ENCODE results near the gene RAB1B. TPM values are rescaled to one million over a fixed set of nuclear protein-coding genes. Genes with fewer than 3 reads are reported as not detected.

Gene RAB1B
- total and polyA plus RNA-seq, 4 donors = 40.4 to 83.0 (median 51.3) TPM

- WGBS = 57% methylated on average over 38 of the region's 38 CpGs
- peaks cover 7 to 20% (median 12%) of the 10 kb centered on the region in 4 donors for H3K4me1 ChIP-seq (ENCODE audit: control insufficient read depth in 4 of 4, insufficient read depth in 4 of 4, low read length in 3 of 4)
- H3K36me3 ChIP-seq (ENCODE audit: control insufficient read depth in 4 of 4, insufficient read depth in 3 of 4, low read depth in 1 of 4, low read length in 3 of 4) = no peaks in the 10 kb centered on the region
- H3K9me3 ChIP-seq (ENCODE audit: control insufficient read depth in 4 of 4, low read length in 3 of 4) = no peaks in the 10 kb centered on the region
- TF ChIP-seq HNF4A (conservative IDR thresholded peaks at IDR 0.05) (no peak), TAF1 (conservative IDR thresholded peaks at IDR 0.05) (no peak), EGR1 (IDR thresholded peaks at IDR 0.05; ENCODE audit: low read depth in 2 of 2) (no peak), NR2F2 (IDR thresholded peaks at IDR 0.05) (no peak), RAD21 (IDR thresholded peaks at IDR 0.05) (no peak), SP1 (IDR thresholded peaks at IDR 0.05) (no peak), YY1 (IDR thresholded peaks at IDR 0.05) (no peak), REST (IDR thresholded peaks at IDR 0.05) (no peak), MAX (IDR thresholded peaks at IDR 0.05) (no peak), FOXA1 (IDR thresholded peaks at IDR 0.05) (no peak), CTCF (IDR thresholded peaks at IDR 0.05; ENCODE audit: low read depth, low read length, missing input control) (no peak), ZBTB33 (IDR thresholded peaks at IDR 0.05) (no peak), FOXA2 (IDR thresholded peaks at IDR 0.05) (no peak), RXRA (IDR thresholded peaks at IDR 0.05) (no peak), JUND (IDR thresholded peaks at IDR 0.05) (no peak), ATF3 (IDR thresholded peaks at IDR 0.05) (no peak), HNF4G (IDR thresholded peaks at IDR 0.05) (no peak)
- peak; percentile 49 for DNase-seq (ENCODE audit: low spot score)
- no peak overlapping the region for H3K4me3 ChIP-seq (ENCODE audit: low read depth in 1 of 3, low read length in 3 of 3)
- H3K9ac ChIP-seq (ENCODE audit: low read depth in 1 of 2, low read length in 2 of 2) = peak overlapping the region in 1 of 2 donors; percentile 37
- H3K27me3 ChIP-seq (ENCODE audit: control insufficient read depth in 4 of 4, insufficient read depth in 4 of 4, low read length in 3 of 4) = no peaks in the 10 kb centered on the region
- peak overlapping the region; percentile 28 to 86 for H3K27ac ChIP-seq (ENCODE audit: low read depth in 1 of 2, low read length in 2 of 2)
These were observed 45.1 kb downstream of the RAB1B start for GRCh38 chr11:66313321-66314185.
